DND-41 (cell line): Measurements from ENCODE around the gene LMF1.

Experiments
- CTCF ChIP-seq: IDR thresholded peaks from 2 replicates; pipeline ENCODE4 v1.5.1; 2012; ENCODE audit warnings: borderline replicate concordance, low read length, moderate library complexity, mild to moderate bottlenecking; ENCODE audit not compliant: poor library complexity, severe bottlenecking; ENCODE audit errors: extremely low read depth
- EZH2 ChIP-seq: IDR thresholded peaks from 3 replicates; pipeline ENCODE4 v1.6.1; 2012; ENCODE audit warnings: borderline replicate concordance, low read depth, mild to moderate bottlenecking, moderate library complexity, low read length, inconsistent platforms; ENCODE audit not compliant: severe bottlenecking

- TF ChIP-seq CTCF (no peak), EZH2 (no peak)
Measured at GRCh38 chr16:964356-965035, 6.3 kb downstream of the LMF1 start.
